Mesendoderm (in vitro differentiated cells): Measurements from ENCODE around the gene MAL.
A peak's percentile ranks its signal among the peaks of the same experiment; 100 is the strongest.

Experiments
- DNase-seq: peaks from one replicate; pipeline ENCODE4 v3.0.0; 2013
- H2AK5ac ChIP-seq: 2 replicates; pipeline ENCODE4 v1.6.1; 2013; ENCODE audit warnings: low read length, inconsistent platforms
- H2BK120ac ChIP-seq: 2 replicates; pipeline ENCODE4 v1.6.1; 2013; ENCODE audit warnings: low read depth, mild to moderate bottlenecking, low read length, moderate library complexity, mixed read lengths
- H2BK15ac ChIP-seq: replicated peaks from 2 replicates; pipeline ENCODE4 v1.6.1; 2013; ENCODE audit warnings: low read depth, mild to moderate bottlenecking, moderate library complexity
- H2BK5ac ChIP-seq: 2 replicates; pipeline ENCODE4 v1.6.1; 2013; ENCODE audit warnings: low read length, inconsistent platforms
- H3K18ac ChIP-seq: 2 replicates; pipeline ENCODE4 v1.6.1; 2013; ENCODE audit warnings: mild to moderate bottlenecking, low read length, mixed read lengths
- H3K23ac ChIP-seq: one replicate; pipeline ENCODE4 v1.6.1; 2013; ENCODE audit warnings: low read length
- H3K27ac ChIP-seq: 2 replicates; pipeline ENCODE4 v1.5.1; 2013; ENCODE audit warnings: low read depth, mild to moderate bottlenecking, inconsistent platforms, low read length, moderate library complexity
- H3K27me3 ChIP-seq: 2 replicates; pipeline ENCODE4 v1.6.1; 2013; ENCODE audit warnings: low read length, control low read depth, mild to moderate bottlenecking, inconsistent platforms; ENCODE audit not compliant: insufficient read depth, poor library complexity
- H3K36me3 ChIP-seq: 2 replicates; pipeline ENCODE4 v1.6.1; 2013; ENCODE audit warnings: low read length, inconsistent platforms; ENCODE audit not compliant: control insufficient read depth, insufficient read depth
- H3K4ac ChIP-seq: one replicate; pipeline ENCODE4 v1.6.1; 2013; ENCODE audit warnings: low read depth, mild to moderate bottlenecking, low read length, moderate library complexity
- H3K4me1 ChIP-seq: 2 replicates; pipeline ENCODE4 v1.6.1; 2013; ENCODE audit warnings: low read depth, low read length, inconsistent platforms; ENCODE audit not compliant: control insufficient read depth
- H3K4me2 ChIP-seq: 2 replicates; pipeline ENCODE4 v1.6.1; 2013; ENCODE audit warnings: low read length
- H3K4me3 ChIP-seq: 2 replicates; pipeline ENCODE4 v1.5.1; 2013; ENCODE audit warnings: mild to moderate bottlenecking, low read length
- H3K56ac ChIP-seq: one replicate; pipeline ENCODE4 v1.6.1; 2013; ENCODE audit warnings: low read length
- H3K79me1 ChIP-seq: 2 replicates; pipeline ENCODE4 v1.6.1; 2013; ENCODE audit warnings: low read length, inconsistent platforms
- H3K79me2 ChIP-seq: 2 replicates; pipeline ENCODE4 v1.6.1; 2013; ENCODE audit warnings: mild to moderate bottlenecking, low read length; ENCODE audit not compliant: control insufficient read depth, insufficient read depth
- H3K9ac ChIP-seq: 2 replicates; pipeline ENCODE4 v1.6.1; 2013; ENCODE audit warnings: low read length, inconsistent platforms
- H4K5ac ChIP-seq: one replicate; pipeline ENCODE4 v1.6.1; 2013; ENCODE audit warnings: low read length
- H4K8ac ChIP-seq: one replicate; pipeline ENCODE4 v1.6.1; 2013; ENCODE audit warnings: low read depth, mild to moderate bottlenecking, control low read depth, low read length, moderate library complexity
- WGBS: extraction: QIAGEN DNeasy Blood & Tissue Kit; methylation state at CpG from one replicate; pipeline ENCODE4 v1.1.7; 2013; ENCODE audit warnings: low lambda C conversion rate, missing lambda C conversion rate; ENCODE audit not compliant: insufficient coverage; ENCODE audit errors: extremely low coverage; 5-methylcytosine and 5-hydroxymethylcytosine counted together

MAL gene

GRCh38 chr2:95061601-95062183, 36.2 kb downstream of the MAL start:
- Histone ChIP-seq H2AK5ac (no peak overlapping the region), H3K56ac (no peak overlapping the region), H4K8ac (no peak overlapping the region), H3K4ac (no peak overlapping the region), H3K79me2 (no peaks in the 10 kb centered on the region), H3K79me1 (no peaks in the 10 kb centered on the region), H3K23ac (no peak overlapping the region), H3K4me3 (no peak overlapping the region), H2BK15ac (no peak overlapping the region), H3K4me2 (no peak overlapping the region), H3K36me3 (no peaks in the 10 kb centered on the region), H3K27me3 (no peaks in the 10 kb centered on the region), H2BK5ac (no peak overlapping the region), H2BK120ac (no peak overlapping the region), H3K4me1 (no peaks in the 10 kb centered on the region), H4K5ac (no peak overlapping the region), H3K18ac (no peak overlapping the region), H3K27ac (no peak overlapping the region), H3K9ac (no peak overlapping the region)
- no CpG with 5 or more reads among the region's 11 CpGs for WGBS
- no peak for DNase-seq

GRCh38 chr2:95062242-95063085, 37.0 kb downstream of the MAL start:
- H3K27me3 ChIP-seq, result no peaks in the 10 kb centered on the region
- H3K4me2 ChIP-seq, result no peak overlapping the region
- no peak overlapping the region for H3K23ac ChIP-seq
- H3K27ac ChIP-seq, result no peak overlapping the region
- H2BK120ac ChIP-seq, result no peak overlapping the region
- no peak overlapping the region for H4K8ac ChIP-seq
- H3K4me1 ChIP-seq, result no peaks in the 10 kb centered on the region
- H2BK15ac ChIP-seq, result no peak overlapping the region
- no peak overlapping the region for H2AK5ac ChIP-seq
- H3K56ac ChIP-seq, result no peak overlapping the region
- peak; percentile 38 for DNase-seq
- H3K4ac ChIP-seq, result no peak overlapping the region
- no peak overlapping the region for H3K4me3 ChIP-seq
- no peak overlapping the region for H2BK5ac ChIP-seq
- H4K5ac ChIP-seq, result no peak overlapping the region
- WGBS, result no CpG with 5 or more reads among the region's 11 CpGs
- H3K79me1 ChIP-seq, result no peaks in the 10 kb centered on the region
- no peak overlapping the region for H3K9ac ChIP-seq
- no peak overlapping the region for H3K18ac ChIP-seq
- H3K36me3 ChIP-seq, result no peaks in the 10 kb centered on the region
- no peaks in the 10 kb centered on the region for H3K79me2 ChIP-seq

- H3K4me2 ChIP-seq, result no peak overlapping the region
- no peak overlapping the region for H2AK5ac ChIP-seq
- H4K8ac ChIP-seq, result no peak overlapping the region
- H3K56ac ChIP-seq, result no peak overlapping the region
- H3K79me2 ChIP-seq, result no peaks in the 10 kb centered on the region
- no peak overlapping the region for H3K9ac ChIP-seq
- no peaks in the 10 kb centered on the region for H3K27me3 ChIP-seq
- no peak overlapping the region for H3K4ac ChIP-seq
- no peak overlapping the region for H3K27ac ChIP-seq
- H2BK15ac ChIP-seq, result no peak overlapping the region
- H2BK120ac ChIP-seq, result no peak overlapping the region
- no peak overlapping the region for H3K18ac ChIP-seq
- no peak overlapping the region for H3K4me3 ChIP-seq
- H3K23ac ChIP-seq, result no peak overlapping the region
- WGBS, result no CpG with 5 or more reads among the region's 12 CpGs
- no peaks in the 10 kb centered on the region for H3K79me1 ChIP-seq
- H3K4me1 ChIP-seq, result no peaks in the 10 kb centered on the region
- no peak overlapping the region for H4K5ac ChIP-seq
- DNase-seq, result no peak
- H2BK5ac ChIP-seq, result no peak overlapping the region
- H3K36me3 ChIP-seq, result no peaks in the 10 kb centered on the region
Measured at GRCh38 chr2:95063086-95063958, 37.8 kb downstream of the MAL start.

- no peak for DNase-seq
- H4K5ac ChIP-seq, result no peak overlapping the region
Measured at GRCh38 chr2:95068256-95068655, 42.7 kb downstream of the MAL start.

GRCh38 chr2:95069465-95069864, 44.0 kb downstream of the MAL start:
- Histone ChIP-seq H2BK5ac (no peak overlapping the region), H3K36me3 (no peaks in the 10 kb centered on the region), H3K9ac (no peak overlapping the region), H3K4me3 (no peak overlapping the region), H3K27me3 (no peaks in the 10 kb centered on the region), H3K27ac (no peak overlapping the region), H4K5ac (no peak overlapping the region), H3K4me1 (no peaks in the 10 kb centered on the region), H3K79me2 (no peaks in the 10 kb centered on the region), H3K4me2 (no peak overlapping the region), H3K18ac (no peak overlapping the region), H3K56ac (no peak overlapping the region), H3K79me1 (no peaks in the 10 kb centered on the region), H2BK120ac (no peak overlapping the region), H3K23ac (no peak overlapping the region), H2AK5ac (no peak overlapping the region), H4K8ac (no peak overlapping the region), H2BK15ac (no peak overlapping the region), H3K4ac (no peak overlapping the region)
- no peak for DNase-seq
- WGBS, result no CpG with 5 or more reads among the region's 9 CpGs

More at GRCh38 chr2:95068256-95068655, 42.7 kb downstream of the MAL start:
- no peaks in the 10 kb centered on the region for H3K27me3 ChIP-seq
- no peaks in the 10 kb centered on the region for H3K79me2 ChIP-seq
- no peak overlapping the region for H4K8ac ChIP-seq
- no peak overlapping the region for H3K4me2 ChIP-seq
- WGBS, result no CpG with 5 or more reads among the region's 2 CpGs
- H3K23ac ChIP-seq, result no peak overlapping the region
- H3K4me1 ChIP-seq, result no peaks in the 10 kb centered on the region
- H2BK120ac ChIP-seq, result no peak overlapping the region
- no peaks in the 10 kb centered on the region for H3K36me3 ChIP-seq
- no peak overlapping the region for H2BK5ac ChIP-seq
- no peak overlapping the region for H2AK5ac ChIP-seq
- no peak overlapping the region for H2BK15ac ChIP-seq
- no peak overlapping the region for H3K4ac ChIP-seq
- no peak overlapping the region for H3K9ac ChIP-seq
- no peak overlapping the region for H3K18ac ChIP-seq
- H3K4me3 ChIP-seq, result no peak overlapping the region
- H3K79me1 ChIP-seq, result no peaks in the 10 kb centered on the region
- H3K27ac ChIP-seq, result no peak overlapping the region
- no peak overlapping the region for H3K56ac ChIP-seq
